ENCODE data around the gene ALDH4A1.

GRCh38 chr1:18907917-18908845, 5.8 kb upstream of the ALDH4A1 start:
- TF ChIP-seq CTCF (IDR thresholded peaks at IDR 0.05), result no peak
- TF ChIP-seq POLR2A (IDR thresholded peaks at IDR 0.05), result no peak

Measured in lower leg skin (tissue), 3 donors.